Activated T-cell treated with anti-CD3 and anti-CD28 coated beads for 24 hours (primary cell): Measurements from ENCODE around the gene PPP1R2B.
A peak's percentile ranks its signal among the peaks of the same experiment; 100 is the strongest.
"Not testable (repeated sequence)": the region's sequence is repeated elsewhere in the genome, so short reads cannot be mapped to it uniquely, and the experiment has no call there.

Source experiments
- DNase-seq: peaks from one replicate; pipeline ENCODE4 v3.0.0-alpha.2; 2020; ENCODE audit warnings: low read depth

The PPP1R2B gene

GRCh38 chr5:156850206-156850751 is at the start of gene PPP1R2B:
Gene PPP1R2B (plus strand): TSS chr5:156850295. CDS start chr5:156850563, 268 bp downstream.
- no peak for DNase-seq

- DNase-seq, result no peak
Observed at GRCh38 chr5:156800929-156801328, 49.2 kb upstream of the PPP1R2B start.

- DNase-seq, result no peak
Observed at GRCh38 chr5:156802501-156802900, 47.6 kb upstream of the PPP1R2B start.

- no peak for DNase-seq
Observed at GRCh38 chr5:156803404-156803803, 46.7 kb upstream of the PPP1R2B start.

- DNase-seq, result no peak
Observed at GRCh38 chr5:156812959-156813358, 37.1 kb upstream of the PPP1R2B start.

- peak; percentile 10 for DNase-seq
Observed at GRCh38 chr5:156815988-156816599, 34.0 kb upstream of the PPP1R2B start.

GRCh38 chr5:156819537-156819936 is 30.6 kb upstream of the PPP1R2B start:
- DNase-seq, result no peak

- DNase-seq, result no peak
Observed at GRCh38 chr5:156819967-156820581, 30.0 kb upstream of the PPP1R2B start.

- DNase-seq, result no peak
Observed at GRCh38 chr5:156824241-156824640, 25.9 kb upstream of the PPP1R2B start.

- DNase-seq, result no peak
Observed at GRCh38 chr5:156824800-156825199, 25.3 kb upstream of the PPP1R2B start.

GRCh38 chr5:156825688-156826087 is 24.4 kb upstream of the PPP1R2B start:
- no peak for DNase-seq

GRCh38 chr5:156826150-156826549 is 23.9 kb upstream of the PPP1R2B start:
- no peak for DNase-seq

- no peak for DNase-seq
Observed at GRCh38 chr5:156834916-156835315, 15.2 kb upstream of the PPP1R2B start.

GRCh38 chr5:156835905-156836304 is 14.2 kb upstream of the PPP1R2B start:
- no peak for DNase-seq

- DNase-seq, result no peak
Observed at GRCh38 chr5:156836846-156837245, 13.2 kb upstream of the PPP1R2B start.

GRCh38 chr5:156838961-156839360 is 11.1 kb upstream of the PPP1R2B start:
- no peak for DNase-seq

GRCh38 chr5:156841737-156842136 is 8.4 kb upstream of the PPP1R2B start:
- DNase-seq, result no peak

- DNase-seq, result no peak
Observed at GRCh38 chr5:156846914-156847313, 3.2 kb upstream of the PPP1R2B start.

GRCh38 chr5:156848447-156848846 is 1.6 kb upstream of the PPP1R2B start:
- not testable (repeated sequence) for DNase-seq

GRCh38 chr5:156851880-156852279 is 1.8 kb downstream of the PPP1R2B start:
- DNase-seq, result no peak

GRCh38 chr5:156853055-156853454 is 3.0 kb downstream of the PPP1R2B start:
- not testable (repeated sequence) for DNase-seq

- no peak for DNase-seq
Observed at GRCh38 chr5:156865427-156865826, 15.3 kb downstream of the PPP1R2B start.

GRCh38 chr5:156870498-156870839 is 20.4 kb downstream of the PPP1R2B start:
- no peak for DNase-seq

GRCh38 chr5:156871212-156871611 is 21.1 kb downstream of the PPP1R2B start:
- DNase-seq, result no peak
